ENCODE data around the gene CLIC4.
"Not testable (repeated sequence)": the region's sequence is repeated elsewhere in the genome, so short reads cannot be mapped to it uniquely, and the experiment has no call there.

Gene CLIC4

DNA sequence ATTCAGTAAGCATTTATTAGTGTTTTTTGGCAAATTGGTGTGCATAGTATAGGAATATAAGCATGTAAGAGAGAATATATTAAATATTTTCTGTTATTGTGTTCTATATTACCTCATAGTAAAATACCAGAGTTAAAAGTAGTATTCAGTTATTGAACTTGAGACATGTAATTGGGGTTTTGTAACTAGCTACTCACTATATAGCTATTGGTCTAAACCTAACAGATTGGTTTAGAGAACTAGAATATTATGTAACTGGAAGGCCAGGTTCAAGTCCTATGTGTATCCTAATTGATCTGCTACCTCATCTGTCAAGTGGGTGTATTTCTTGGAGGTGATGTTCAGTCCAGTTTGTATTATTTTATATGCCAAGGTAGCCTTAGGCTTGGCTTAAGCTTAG is 26.3 kb downstream of the CLIC4 start:
- DNase-seq (ENCODE audit: low read depth): no peak

DNA sequence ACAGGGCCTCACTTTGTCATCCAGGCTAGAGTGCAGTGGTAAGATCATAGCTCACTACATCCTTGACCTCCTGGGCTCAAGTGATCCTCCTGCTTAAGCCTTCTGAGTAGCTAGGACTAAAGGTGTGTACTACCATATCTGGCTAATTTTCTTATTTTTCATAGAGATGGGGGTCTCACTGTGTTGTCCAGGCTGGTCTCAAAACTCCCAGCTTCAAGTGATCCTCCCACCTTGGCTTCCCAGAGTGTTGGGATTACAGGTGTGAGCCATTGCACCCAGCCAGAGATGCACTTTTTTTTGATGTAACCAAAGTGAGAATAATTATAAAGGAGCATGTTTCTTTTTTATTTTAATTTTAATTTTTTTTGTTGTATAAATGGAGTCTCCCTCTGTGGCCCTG is 28.4 kb downstream of the CLIC4 start:
- DNase-seq (ENCODE audit: low read depth): no peak

DNA sequence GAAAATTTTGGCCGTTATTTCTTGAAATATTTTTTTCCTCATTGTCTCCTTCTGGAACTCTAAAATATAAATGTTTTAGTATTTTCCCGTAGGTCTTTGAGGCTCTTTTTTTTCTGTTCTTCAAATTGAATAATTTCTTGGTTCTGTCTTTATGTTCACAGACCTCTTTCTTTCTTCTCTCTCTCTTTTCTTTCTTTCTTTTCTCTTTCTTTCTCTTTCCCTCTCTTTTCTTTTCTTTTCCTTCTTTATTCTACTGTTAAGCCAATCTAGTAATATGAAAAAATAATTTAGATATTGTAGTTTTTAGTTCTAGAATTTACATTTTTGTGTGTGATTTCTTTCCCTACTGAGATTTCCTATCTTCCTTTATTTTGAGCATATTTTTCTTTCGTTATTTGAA is 30.1 kb downstream of the CLIC4 start:
- DNase-seq (ENCODE audit: low read depth): no peak

DNA sequence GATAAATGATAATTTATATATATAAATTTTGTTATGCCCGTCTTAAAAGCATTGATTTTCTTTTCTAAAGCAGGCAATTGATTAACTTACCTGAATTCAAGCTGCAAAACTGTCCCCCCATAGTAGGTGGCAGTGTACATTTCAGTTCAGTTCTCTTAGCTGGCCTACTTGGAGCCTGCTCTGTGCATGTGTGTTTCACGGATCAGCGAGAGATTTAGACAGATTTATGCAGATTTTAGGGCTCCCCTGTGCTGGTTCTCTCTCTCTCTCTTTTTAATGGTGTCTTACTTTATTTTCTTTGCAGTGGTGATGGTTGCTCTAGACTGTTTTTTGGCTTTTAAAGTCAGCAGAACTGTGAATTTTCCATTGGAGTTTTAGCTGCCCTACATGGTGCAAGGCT is 30.7 kb downstream of the CLIC4 start:
- DNase-seq (ENCODE audit: low read depth): no peak

DNA sequence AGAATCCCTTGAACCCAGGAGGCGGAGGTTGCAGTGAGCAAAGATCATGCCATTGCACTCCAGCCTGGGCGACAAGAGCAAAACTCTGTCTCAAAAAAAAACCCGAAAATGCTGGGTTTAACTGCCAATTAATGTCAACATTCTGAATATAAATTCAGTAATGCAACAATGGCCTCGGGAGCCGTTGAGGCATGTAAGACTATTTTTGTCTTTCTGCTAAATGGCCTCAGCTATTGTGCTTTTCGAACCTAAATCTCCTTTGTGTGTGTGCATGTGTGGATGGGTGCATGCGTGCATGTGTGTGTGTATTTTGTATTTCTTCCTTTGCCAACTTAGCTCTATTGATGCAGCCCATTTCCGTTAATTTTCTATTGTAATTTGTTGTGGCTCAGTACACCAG is 31.6 kb downstream of the CLIC4 start:
- DNase-seq (ENCODE audit: low read depth): no peak

DNA sequence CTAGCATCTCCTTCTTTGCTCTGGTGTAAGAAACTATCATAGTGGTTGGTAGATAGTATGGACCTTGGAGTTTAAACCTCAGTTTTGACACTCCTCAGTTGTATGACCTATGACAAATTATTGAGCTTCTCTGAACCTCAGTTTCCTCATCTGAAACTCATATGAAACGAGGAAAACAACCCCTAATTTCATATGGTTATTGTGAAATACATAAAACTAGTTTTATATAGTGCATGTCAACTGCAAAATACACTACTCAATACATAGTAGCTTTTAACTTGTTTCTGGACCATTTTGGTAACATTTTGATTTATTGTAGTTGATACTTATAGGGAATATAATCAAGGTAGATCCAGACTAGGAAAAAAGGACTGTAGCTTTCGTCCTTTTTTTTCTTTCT is 32.9 kb downstream of the CLIC4 start:
- no peak for DNase-seq (ENCODE audit: low read depth)

DNA sequence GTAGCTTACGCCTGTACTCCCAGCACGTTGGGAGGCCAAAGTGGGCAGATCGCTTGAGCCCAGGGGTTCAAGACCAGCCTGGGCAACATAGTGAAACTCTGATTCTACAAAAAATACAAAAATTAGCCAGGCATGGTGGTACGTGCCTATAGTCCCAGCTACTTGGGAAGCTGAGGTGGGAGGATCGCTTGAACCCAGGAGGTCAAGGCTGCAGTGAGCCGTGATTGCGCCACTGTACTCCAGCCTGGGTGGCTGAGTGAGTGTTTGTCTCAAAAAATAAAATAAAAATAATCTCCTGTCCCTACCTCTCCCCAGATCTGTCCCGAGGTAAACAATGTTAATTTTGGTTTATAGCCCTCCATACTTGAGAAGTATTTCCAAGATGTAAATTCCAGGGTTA is 34.0 kb downstream of the CLIC4 start:
- DNase-seq (ENCODE audit: low read depth): not testable (repeated sequence)

DNA sequence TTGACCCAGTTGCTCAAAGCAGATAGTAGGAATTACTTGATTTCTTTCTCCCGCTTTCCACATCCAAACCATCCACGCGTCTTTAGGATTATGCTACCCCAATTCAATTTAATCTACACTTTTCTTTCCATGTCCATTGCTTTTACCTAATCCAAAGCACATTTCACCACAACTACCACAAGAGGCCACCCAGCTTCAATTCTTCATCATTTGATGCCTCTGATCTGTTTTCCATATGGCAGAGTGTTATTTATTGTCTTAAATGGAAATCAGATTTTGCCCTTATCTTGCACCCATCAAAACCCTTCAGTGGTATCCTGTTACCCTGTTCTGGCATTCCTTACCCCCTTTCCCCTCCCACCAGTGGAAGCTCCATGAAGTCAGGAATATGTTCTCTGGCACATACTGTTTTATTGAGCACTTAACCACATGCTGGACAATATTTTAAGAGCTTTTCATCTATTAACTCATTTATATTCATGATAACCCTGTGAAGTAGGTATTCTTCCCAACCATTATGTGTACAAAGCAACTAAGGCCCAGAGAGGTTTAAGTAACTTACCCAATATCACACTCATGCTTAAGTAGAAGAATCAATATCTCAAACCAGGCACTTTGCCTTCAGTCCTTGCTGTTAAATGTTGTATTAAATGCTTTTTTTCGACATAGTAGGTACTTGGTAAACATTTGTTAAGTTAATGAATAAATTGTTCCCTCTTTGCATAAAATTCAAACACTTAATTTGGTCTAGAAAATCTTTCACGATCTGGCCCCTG is 34.6 kb downstream of the CLIC4 start:
- DNase-seq (ENCODE audit: low read depth): no peak

DNA sequence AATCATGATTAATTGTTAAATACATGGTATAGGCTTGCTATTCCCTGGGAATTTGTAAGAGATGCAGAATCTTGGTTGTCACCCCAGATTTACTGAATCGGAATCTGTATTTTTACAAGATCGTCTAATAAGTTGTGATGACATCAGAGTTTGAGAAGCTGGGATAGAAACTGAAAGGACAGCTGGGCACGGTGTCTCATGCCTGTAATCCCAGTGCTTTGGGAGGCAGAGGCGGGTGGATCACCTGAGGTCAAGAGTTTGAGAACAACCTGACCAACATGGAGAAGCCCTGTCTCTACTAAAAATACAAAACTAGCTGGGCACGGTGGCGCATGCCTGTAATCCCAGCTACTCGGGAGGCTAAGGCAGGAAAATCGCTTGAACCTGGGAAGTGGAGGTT is 35.4 kb downstream of the CLIC4 start:
- DNase-seq (ENCODE audit: low read depth): not testable (repeated sequence)

DNA sequence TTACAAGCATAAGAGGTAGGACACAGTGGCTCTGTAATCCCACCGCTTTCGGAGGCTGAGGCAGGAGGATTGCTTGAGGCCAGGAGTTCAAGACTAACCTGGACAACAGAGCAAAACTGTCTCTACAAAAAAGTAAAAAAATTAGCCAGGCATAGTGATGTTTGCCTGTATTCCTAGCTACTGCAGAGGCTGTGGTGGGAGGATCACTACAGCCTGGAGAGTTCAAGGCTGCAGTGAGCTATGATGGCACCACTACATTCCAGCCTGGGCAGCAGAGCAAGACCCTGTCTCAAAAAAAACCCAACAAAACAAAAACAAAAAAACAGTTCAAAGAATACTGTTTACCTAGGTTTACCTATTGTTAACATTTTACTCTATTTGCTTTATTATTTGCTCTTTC is 37.4 kb downstream of the CLIC4 start:
- no peak for DNase-seq (ENCODE audit: low read depth)

DNA sequence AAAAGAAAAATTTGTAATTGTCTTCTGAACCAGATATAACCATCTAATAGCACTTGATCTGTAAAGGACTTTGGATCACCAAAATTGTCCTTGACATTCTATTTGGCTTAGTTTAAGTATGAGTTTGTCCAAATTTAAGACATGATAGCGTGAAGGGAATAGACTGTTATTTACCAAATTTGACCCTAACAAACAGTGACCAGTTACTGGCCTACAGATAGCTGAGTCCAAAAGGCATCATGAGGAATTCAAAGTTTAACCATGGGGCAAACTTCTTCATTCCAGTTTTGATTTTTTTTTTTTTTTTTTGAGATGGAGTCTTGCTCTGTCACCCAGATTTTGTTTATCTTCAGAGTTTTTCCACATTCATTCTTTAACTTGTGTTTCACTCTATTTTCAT is 38.5 kb downstream of the CLIC4 start:
- no peak for DNase-seq (ENCODE audit: low read depth)

DNA sequence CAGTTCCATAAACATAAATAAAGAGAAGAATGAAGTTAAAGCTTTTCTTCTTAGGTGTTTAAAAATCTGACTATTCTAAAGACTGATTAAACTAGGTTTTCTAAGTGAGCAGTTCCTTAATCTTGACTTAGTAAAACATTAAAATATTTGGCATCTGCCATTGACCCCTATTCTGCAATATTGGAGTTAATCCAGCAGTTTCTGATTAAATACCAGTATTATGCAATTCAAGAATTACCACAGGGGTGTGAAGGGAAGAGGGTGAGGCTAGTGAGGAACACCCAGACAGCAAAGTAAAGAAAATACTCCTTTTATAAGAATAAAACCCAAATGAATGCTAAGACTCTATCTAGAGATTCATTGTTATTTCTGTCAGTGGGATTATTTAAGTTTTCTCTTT is 40.9 kb downstream of the CLIC4 start:
- DNase-seq (ENCODE audit: low read depth): no peak

DNA sequence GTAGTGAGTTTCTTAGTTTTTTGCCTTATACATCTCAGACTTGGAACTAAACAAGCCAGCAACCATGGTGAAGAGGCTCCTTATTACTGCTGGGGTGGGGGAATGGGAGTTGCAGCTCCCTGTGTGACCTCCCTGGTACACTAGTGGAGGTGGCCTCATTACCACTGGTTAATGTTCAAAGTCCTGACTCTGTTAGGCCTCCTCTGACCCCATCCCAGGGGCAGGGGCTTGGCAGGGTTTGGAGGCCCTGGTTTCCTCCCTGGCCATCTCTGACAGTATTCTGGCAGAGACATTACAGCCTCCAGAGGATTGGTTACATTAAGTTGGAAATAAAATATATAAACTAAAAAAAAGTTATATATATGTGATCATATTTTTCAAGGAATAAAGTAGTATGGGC is 45.2 kb downstream of the CLIC4 start:
- no peak for DNase-seq (ENCODE audit: low read depth)

DNA sequence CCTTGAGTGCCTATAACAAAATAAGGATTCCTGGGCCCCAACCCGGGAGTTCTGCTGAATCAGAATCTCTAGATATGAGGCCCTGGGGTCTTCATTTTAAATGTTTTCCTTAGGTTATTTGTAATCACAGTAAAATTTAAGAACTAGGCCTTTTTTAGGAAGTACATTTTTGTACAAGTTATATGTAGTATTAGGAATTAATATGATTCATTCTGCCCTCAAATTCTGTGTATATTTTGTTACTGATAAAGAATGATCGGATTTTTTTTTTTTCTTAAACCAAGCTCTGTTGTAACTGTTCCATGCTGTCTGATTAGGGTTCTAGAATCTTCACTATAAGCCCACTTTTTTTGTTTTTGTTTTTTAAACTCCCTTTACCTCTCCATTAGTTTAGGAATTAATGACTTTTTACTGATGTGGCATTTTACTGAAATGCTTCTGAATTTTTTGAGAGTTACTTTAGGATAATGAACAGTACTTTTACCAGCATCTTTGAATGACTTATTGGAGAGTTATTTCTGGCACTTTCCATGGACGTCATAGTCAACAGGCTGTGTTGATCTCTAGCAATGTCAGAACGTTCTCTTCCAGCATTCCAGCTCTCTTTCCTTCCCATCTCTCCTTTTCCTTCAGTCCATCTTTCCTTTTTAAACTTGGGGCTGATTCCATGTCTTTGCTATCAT is 48.3 kb downstream of the CLIC4 start:
- DNase-seq (ENCODE audit: low read depth): no peak

DNA sequence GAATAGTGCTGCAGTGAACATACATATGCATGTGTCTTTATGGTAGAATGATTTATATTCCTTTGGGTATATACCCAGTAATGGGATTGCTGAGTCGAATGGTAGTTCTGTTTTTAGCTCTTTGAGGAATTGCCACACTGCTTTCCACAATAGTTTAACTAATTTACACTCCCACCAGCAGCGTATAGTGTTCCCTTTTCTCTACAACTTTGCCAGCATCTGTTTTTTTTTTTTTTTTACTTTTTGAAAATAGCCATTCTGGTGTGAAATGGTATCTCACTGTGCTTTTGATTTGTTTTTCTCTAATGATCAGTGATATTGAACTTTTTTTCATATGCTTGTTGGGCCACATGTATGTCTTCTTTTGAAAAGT is 48.9 kb downstream of the CLIC4 start:
- DNase-seq (ENCODE audit: low read depth): not testable (repeated sequence)

DNA sequence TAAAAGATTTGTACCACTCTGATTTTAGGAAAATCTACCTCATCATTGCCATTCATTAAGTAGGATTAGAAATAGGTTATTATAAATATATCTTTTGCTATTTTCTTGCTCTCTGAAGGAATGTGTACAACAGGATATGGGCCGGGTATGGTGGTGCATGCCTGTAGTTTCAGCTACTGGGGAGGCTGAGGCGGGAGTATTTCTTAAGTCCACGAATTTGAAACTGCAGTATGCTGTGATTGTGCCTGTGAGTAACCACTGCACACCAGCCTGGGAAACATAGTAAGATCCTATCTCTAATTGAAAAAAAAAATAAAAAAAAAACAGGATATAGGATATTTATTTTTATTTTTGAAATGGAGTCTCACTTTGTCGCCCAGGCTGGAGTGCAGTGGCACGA is 50.0 kb downstream of the CLIC4 start:
- DNase-seq (ENCODE audit: low read depth): no peak

DNA sequence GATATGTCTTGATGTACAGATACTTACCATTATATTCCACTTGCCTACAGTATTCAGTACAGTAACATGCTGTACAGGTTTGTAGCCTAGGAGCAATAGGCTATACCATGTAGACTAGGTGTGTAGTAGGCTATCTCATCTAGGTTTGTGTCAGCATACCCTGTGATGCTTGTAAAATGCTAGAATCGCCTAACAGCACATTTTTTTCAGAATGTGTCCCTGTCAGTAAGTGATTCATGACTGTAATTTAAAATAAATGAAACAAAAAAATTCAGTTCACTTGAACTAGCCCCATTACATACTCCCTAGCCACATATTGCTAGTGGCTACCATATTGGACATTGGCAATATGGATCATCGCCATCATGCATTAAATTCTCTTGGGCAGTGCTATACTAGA is 51.3 kb downstream of the CLIC4 start:
- no peak for DNase-seq (ENCODE audit: low read depth)

DNA sequence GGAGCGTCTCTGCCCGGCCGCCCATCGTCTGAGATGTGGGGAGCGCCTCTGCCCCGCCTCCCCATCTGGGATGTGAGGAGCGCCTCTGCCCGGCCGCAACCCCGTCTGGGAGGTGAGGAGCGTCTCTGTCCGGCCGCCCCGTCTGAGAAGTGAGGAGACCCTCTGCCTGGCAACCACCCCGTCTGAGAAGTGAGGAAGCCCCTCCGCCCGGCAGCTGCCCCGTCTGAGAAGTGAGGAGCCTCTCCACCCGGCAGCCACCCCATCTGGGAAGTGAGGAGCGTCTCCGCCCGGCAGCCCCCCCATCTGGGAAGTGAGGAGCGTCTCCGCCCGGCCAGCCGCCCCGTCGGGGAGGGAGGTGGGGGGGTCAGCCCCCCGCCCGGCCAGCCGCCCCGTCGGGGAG is 54.0 kb downstream of the CLIC4 start:
- not testable (repeated sequence) for DNase-seq (ENCODE audit: low read depth)

DNA sequence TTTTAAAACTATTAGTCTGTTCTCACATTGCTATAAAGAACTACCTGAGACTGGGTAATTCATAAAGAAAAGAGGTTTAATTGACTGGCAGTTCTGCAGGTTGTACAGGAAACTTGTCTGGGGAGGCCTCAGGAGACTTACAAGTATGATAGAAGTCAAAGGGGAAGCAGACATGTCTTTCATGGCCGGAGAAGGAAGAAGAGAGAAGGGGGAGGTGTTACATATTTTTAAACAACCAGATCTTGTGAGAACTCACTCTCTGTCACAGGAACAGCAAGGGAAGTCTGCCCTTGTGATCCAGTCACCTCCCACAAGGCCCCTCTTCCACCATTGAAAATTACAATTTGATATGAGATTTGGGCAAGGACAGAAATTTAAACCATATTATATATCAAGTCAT is 55.9 kb downstream of the CLIC4 start:
- DNase-seq (ENCODE audit: low read depth): no peak

DNA sequence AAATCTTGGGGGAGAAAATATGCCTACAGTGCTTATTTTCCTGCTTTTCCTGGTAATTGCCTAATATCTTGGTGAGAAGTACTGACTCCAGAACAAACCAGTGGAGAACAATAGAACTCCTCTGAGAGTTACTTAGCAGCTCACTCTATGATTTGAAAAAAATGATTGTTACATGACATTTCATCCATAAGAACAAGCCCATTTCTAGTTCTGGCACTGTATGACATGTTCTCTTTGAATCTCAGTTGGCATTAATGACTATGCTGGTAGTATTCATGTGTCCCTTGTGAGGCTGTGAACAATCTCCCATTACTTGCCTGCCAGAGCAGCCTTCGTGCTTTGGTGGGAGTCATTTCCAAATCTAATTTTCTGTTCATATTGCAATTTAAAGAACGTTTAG is 58.0 kb downstream of the CLIC4 start:
- DNase-seq (ENCODE audit: low read depth): no peak

DNA sequence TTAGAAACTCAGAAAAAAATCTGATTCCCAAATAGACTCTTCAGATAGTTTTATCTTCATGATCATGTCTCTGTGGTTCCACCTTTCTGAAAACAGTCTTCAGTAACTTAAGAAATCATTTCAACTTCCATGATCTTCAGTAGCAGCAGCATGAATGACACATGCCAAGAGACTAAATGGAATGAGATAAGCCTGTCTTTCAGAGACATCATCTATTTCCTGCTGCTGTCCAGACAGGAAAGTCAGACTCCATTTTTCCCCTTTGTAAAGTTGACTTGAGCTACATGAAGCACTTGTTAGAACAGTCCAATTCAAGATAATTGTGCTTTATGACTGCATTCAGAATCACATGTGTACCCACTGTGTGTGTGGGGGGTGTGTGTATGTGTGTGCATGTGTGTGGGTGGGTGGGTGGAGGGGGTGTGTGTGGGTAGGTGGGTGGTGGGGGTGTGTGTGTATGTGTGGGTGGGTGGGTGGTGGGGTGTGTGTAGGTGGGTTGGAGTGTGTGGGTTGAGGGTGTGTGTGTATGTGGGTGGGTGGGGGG is 58.8 kb downstream of the CLIC4 start:
- no peak for DNase-seq (ENCODE audit: low read depth)

DNA sequence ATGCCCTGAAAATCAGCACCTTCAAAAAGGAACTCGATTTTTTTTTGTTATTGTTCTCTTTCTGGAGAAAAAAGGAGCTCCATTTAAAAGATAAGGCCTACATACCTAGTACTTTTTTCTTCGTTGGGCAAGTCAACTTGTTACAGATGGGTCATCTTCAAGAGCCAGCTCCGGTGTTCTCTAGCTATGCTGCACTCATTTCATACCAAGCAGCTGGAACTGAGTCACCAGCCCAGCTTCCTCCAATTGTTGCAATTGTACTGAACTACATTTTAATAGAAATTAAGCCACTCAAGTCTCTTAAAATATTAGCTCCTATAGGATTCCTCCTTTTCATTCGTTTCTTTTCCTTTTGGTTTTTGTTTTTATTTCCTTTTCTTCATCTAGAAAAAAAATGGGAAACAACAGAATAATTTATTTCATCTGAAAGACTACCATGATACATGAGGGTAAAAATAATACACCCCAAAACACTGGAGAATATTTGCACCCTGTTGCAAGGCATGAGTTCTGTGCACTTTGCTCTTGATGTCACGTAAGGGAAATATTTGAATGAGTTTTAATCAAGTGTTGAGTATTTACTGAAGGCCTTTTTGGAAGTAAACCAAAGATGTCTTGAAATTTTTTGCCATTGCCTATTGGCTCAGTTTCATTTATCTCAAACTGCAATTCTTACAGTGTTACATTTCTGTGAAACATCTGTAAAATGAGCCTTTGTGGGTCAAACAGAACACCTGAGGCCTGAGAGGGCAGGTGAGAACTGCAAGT is 60.5 kb downstream of the CLIC4 start:
- no peak for DNase-seq (ENCODE audit: low read depth)

DNA sequence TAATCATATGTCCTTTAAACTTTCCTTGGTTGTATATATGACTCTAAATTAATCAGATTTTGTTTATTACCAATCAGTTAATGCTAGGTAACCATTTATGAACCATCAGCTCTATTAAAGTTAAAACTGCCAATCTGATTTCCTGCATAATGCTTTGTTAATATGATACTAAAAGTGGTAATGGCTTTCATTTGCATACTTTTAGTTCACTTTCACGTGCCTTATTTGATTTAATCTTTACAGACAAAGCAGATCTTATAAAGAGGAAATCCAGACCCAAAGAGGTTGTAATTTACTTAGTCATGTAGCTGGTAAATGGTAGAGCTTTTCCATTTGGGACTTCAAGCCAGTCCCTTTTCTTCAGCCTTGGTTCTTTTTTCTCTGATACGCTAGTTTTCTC is 61.3 kb downstream of the CLIC4 start:
- no peak for DNase-seq (ENCODE audit: low read depth)

Data from activated T-cell treated with anti-CD3 and anti-CD28 coated beads for 1 hour (primary cell).